HCT116 (cell line): ENCODE results near the gene HOXA13. TPM values are rescaled to one million over a fixed set of nuclear protein-coding genes. Genes with fewer than 3 reads are reported as not detected.

ENCODE experiments used
- ATAC-seq: fragments of 200-7000 bp; cut with Tn5 transposase; 2 replicates; pipeline ENCODE4 v1.9.1; 2020; ENCODE audit warnings: mild to moderate bottlenecking, moderate library complexity
- BruUV-seq: library from RNA; stranded (reverse); fragments of 400-500 nt; replicated peaks from 2 replicates; lab custom pipeline; 2021; lab: Mats Ljungman, UMichigan
- CTCF ChIA-PET: fragments of 300-600 bp; sonication (Branson Sonifier 250); formaldehyde crosslinking; loops from one replicate; lab custom pipeline; 2021; ENCODE audit warnings: antibody characterized with exemption; lab: Charles Lee
- POLR2A ChIA-PET: fragments of 300-600, 350-600 bp; sonication (Branson Sonifier 250); formaldehyde crosslinking; loops from one replicate; lab custom pipeline; 2021; ENCODE audit warnings: antibody characterized with exemption; lab: Charles Lee
- RAD21 ChIA-PET, 2 experiments: fragments of 300-600 bp; sonication (Branson Sonifier 250); formaldehyde crosslinking; loops; one replicate each; lab custom pipeline; 2023; ENCODE audit warnings: low total read pairs in 2 of 2; ENCODE audit not compliant: uncharacterized antibody in 2 of 2, unreplicated experiment in 2 of 2, low non-redundant PET in 1 of 2; lab: Charles Lee
- DNase-seq: peaks from one replicate; pipeline ENCODE4 v3.0.0-alpha.2; 2010; ENCODE audit warnings: low read depth, low spot score
- H2AFZ ChIP-seq: fragments of 200-600 bp; shearing (Covaris generic), sonication (generic); 2 replicates; pipeline ENCODE4 v1.6.1; 2017; ENCODE audit warnings: low read depth, mixed run types, mixed read lengths, antibody characterized with exemption, low read length; ENCODE audit not compliant: poor library complexity, severe bottlenecking
- H3K27ac ChIP-seq: 2 replicates; pipeline ENCODE4 v1.5.1; 2012; ENCODE audit warnings: low read depth, low read length
- H3K27me3 ChIP-seq: fragments of 200-600 bp; sonication (generic); 2 replicates; pipeline ENCODE4 v1.6.1; 2016; ENCODE audit warnings: mixed run types, low read length, mixed read lengths; ENCODE audit not compliant: insufficient read depth
- H3K36me3 ChIP-seq, 2 experiments: fragments of 200-500 bp in 1 of 2; fragments of 200-600 bp in 1 of 2; sonication (Bioruptor generic) in 1 of 2; sonication (generic) in 1 of 2; 2 replicates each; pipeline versions ENCODE4 v1.5.1 to v1.6.1; 2014 to 2016; ENCODE audit warnings: low read length in 2 of 2, inconsistent platforms in 1 of 2, mixed read lengths in 1 of 2, mixed run types in 1 of 2; ENCODE audit not compliant: insufficient read depth in 2 of 2, control insufficient read depth in 1 of 2
- H3K4me1 ChIP-seq, 2 experiments: fragments of 200-600 bp in 1 of 2; sonication (generic) in 1 of 2; 2 replicates each; pipeline versions ENCODE4 v1.5.1 to v1.6.1; 2012 to 2017; ENCODE audit warnings: low read length in 2 of 2, inconsistent platforms in 1 of 2, mild to moderate bottlenecking in 1 of 2, mixed read lengths in 1 of 2, mixed run types in 1 of 2, moderate library complexity in 1 of 2; ENCODE audit not compliant: insufficient read depth in 2 of 2, control insufficient read depth in 1 of 2
- H3K4me2 ChIP-seq: fragments of 200-600 bp; sonication (generic); 2 replicates; pipeline ENCODE4 v1.6.1; 2017; ENCODE audit warnings: mixed run types, low read length, mixed read lengths
- H3K4me3 ChIP-seq, 2 experiments: fragments of 200-600 bp in 1 of 2; sonication (generic) in 1 of 2; replicated peaks in 1 of 2; 2 replicates each; pipeline ENCODE4 v1.5.1; 2011 to 2016; ENCODE audit warnings: low read length in 2 of 2, control low read depth in 1 of 2, low read depth in 1 of 2, mild to moderate bottlenecking in 1 of 2, mixed read lengths in 1 of 2, mixed run types in 1 of 2
- H3K79me2 ChIP-seq: fragments of 200-600 bp; sonication (generic); 2 replicates; pipeline ENCODE4 v1.6.1; 2017; ENCODE audit warnings: mild to moderate bottlenecking, mixed run types, low read length, moderate library complexity, mixed read lengths; ENCODE audit not compliant: insufficient read depth
- H3K9ac ChIP-seq: fragments of 200-600 bp; sonication (generic); 2 replicates; pipeline ENCODE4 v1.6.1; 2016; ENCODE audit warnings: low read length, mixed read lengths
- H3K9me2 ChIP-seq: fragments of 200-600 bp; sonication (generic), shearing (Covaris generic); 2 replicates; pipeline ENCODE4 v1.6.1; 2017; ENCODE audit warnings: mixed run types, mild to moderate bottlenecking, moderate library complexity; ENCODE audit not compliant: insufficient read depth
- H3K9me3 ChIP-seq, 2 experiments: fragments of 200-500 bp in 1 of 2; fragments of 200-600 bp in 1 of 2; sonication (Bioruptor generic) in 1 of 2; sonication (generic) in 1 of 2; 2 replicates each; pipeline ENCODE4 v1.6.1; 2014 to 2017; ENCODE audit warnings: low read length in 2 of 2, mixed read lengths in 2 of 2, inconsistent platforms in 1 of 2, low read depth in 1 of 2, mild to moderate bottlenecking in 1 of 2, mixed run types in 1 of 2, moderate library complexity in 1 of 2; ENCODE audit not compliant: control insufficient read depth in 1 of 2, insufficient read depth in 1 of 2
- H4K20me1 ChIP-seq: fragments of 200-600 bp; sonication (generic), shearing (Covaris generic); 2 replicates; pipeline ENCODE4 v1.6.1; 2017; ENCODE audit warnings: mixed run types, mild to moderate bottlenecking, moderate library complexity; ENCODE audit not compliant: insufficient read depth
- ATF3 ChIP-seq: IDR thresholded peaks from 2 replicates; pipeline ENCODE4 v1.6.1; 2012
- CBX3 ChIP-seq: IDR thresholded peaks from 2 replicates; pipeline ENCODE4 v1.6.1; 2012; ENCODE audit warnings: low read depth
- CTCF ChIP-seq, 3 experiments: fragments of 200-600 bp in 1 of 3; sonication (generic) in 1 of 3; IDR thresholded peaks in 2 of 3; conservative IDR thresholded peaks in 1 of 3; 2 replicates each; pipeline ENCODE4 v1.5.1; 2012 to 2017; ENCODE audit warnings: low read depth in 2 of 3, low read length in 2 of 3, antibody characterized with exemption in 1 of 3, borderline replicate concordance in 1 of 3, control low read depth in 1 of 3, mild to moderate bottlenecking in 1 of 3, mixed read lengths in 1 of 3, mixed run types in 1 of 3, moderate library complexity in 1 of 3; ENCODE audit not compliant: insufficient read depth in 1 of 3
- ELF1 ChIP-seq: IDR thresholded peaks from 2 replicates; pipeline ENCODE4 v1.6.1; 2012; ENCODE audit warnings: low read depth, borderline replicate concordance
- EZH2 ChIP-seq: fragments of 200-600 bp; sonication (generic); IDR thresholded peaks from 2 replicates; pipeline ENCODE4 v1.6.1; 2017; ENCODE audit warnings: antibody characterized with exemption, mixed run types
- EZH2phosphoT487 ChIP-seq: fragments of 200-600 bp; IDR thresholded peaks from 2 replicates; pipeline ENCODE4 v1.6.1; 2018; ENCODE audit warnings: antibody characterized with exemption, borderline replicate concordance
- FOSL1 ChIP-seq: IDR thresholded peaks from 2 replicates; pipeline ENCODE4 v1.6.1; 2012; ENCODE audit warnings: low read depth
- JUND ChIP-seq: IDR thresholded peaks from 2 replicates; pipeline ENCODE4 v1.6.1; 2012
- MAX ChIP-seq: IDR thresholded peaks from 2 replicates; pipeline ENCODE4 v1.6.1; 2012
- POLR2A ChIP-seq: IDR thresholded peaks from 2 replicates; pipeline ENCODE4 v1.7.0; 2011; ENCODE audit warnings: borderline replicate concordance; ENCODE audit not compliant: insufficient read depth, insufficient read length; ENCODE audit errors: extremely low read depth
- POLR2AphosphoS5 ChIP-seq: IDR thresholded peaks from 2 replicates; pipeline ENCODE4 v1.6.1; 2011; ENCODE audit warnings: mild to moderate bottlenecking, low read depth, low read length, moderate library complexity
- RAD21 ChIP-seq: IDR thresholded peaks from 2 replicates; pipeline ENCODE4 v1.6.1; 2012; ENCODE audit warnings: low read depth, mild to moderate bottlenecking
- REST ChIP-seq: IDR thresholded peaks from 2 replicates; pipeline ENCODE4 v1.6.1; 2012; ENCODE audit warnings: low read depth
- SIN3A ChIP-seq: IDR thresholded peaks from 2 replicates; pipeline ENCODE4 v1.6.1; 2012; ENCODE audit warnings: low read depth
- SRF ChIP-seq: IDR thresholded peaks from 2 replicates; pipeline ENCODE4 v1.6.1; 2012; ENCODE audit warnings: low read depth
- TCF7L2 ChIP-seq: IDR thresholded peaks from 2 replicates; pipeline ENCODE4 v1.7.0; 2011; ENCODE audit warnings: borderline replicate concordance, inconsistent platforms; ENCODE audit not compliant: insufficient read depth, insufficient read length; ENCODE audit errors: extremely low read depth
- YY1 ChIP-seq: IDR thresholded peaks from 2 replicates; pipeline ENCODE4 v1.6.1; 2011; ENCODE audit warnings: low read length, low read depth, moderate library complexity, mild to moderate bottlenecking; ENCODE audit not compliant: insufficient replicate concordance; ENCODE audit errors: extremely low read depth
- ZBTB33 ChIP-seq: IDR thresholded peaks from 2 replicates; pipeline ENCODE4 v1.6.1; 2011; ENCODE audit warnings: mild to moderate bottlenecking, low read length, moderate library complexity; ENCODE audit not compliant: insufficient replicate concordance; ENCODE audit errors: extremely low read depth
- ZFX ChIP-seq: fragments of 450-650 bp; IDR thresholded peaks from 2 replicates; pipeline ENCODE4 v1.6.1; 2017
- intact Hi-C: fragments of 100-400 bp; cut with micrococcal nuclease; formaldehyde crosslinking; loops from 2 replicates; pipeline ENCODE4 v1.10.0; 2022
- total RNA-seq: library from RNA; stranded (reverse); gene quantifications from one replicate; pipeline ENCODE4 v1.2.1, GENCODE V29; 2021; ENCODE audit not compliant: unreplicated experiment

HOXA13 gene
- total RNA-seq, 1 experiment from 2014 or later = 3.6 TPM

GRCh38 chr7:27207348-27207985 lies 7.6 kb upstream of the HOXA13 start:
- Histone ChIP-seq H3K9ac (no peak overlapping the region), H3K4me3 (no peak overlapping the region), H3K4me2 (no peak overlapping the region), H3K36me3 (no peaks in the 10 kb centered on the region), H3K4me1 (peaks cover 4 to 14% of the 10 kb centered on the region in 2 experiments; a peak in 3 of 4 replicates), H3K27ac (no peak overlapping the region), H3K9me3 (no peaks in the 10 kb centered on the region), H4K20me1 (no peaks in the 10 kb centered on the region), H3K79me2 (no peaks in the 10 kb centered on the region), H3K9me2 (no peaks in the 10 kb centered on the region), H3K27me3 (no peaks in the 10 kb centered on the region), H2AFZ (no peak overlapping the region)
- no TSS peak for BruUV-seq
- ChIA-PET POLR2A (no interaction called here), RAD21 (no interaction called here), CTCF (interaction anchor here (0.6 to 1.4 kb wide), 3 partner anchors 11 to 849 kb away, joined by 3 read pairs; no protein-coding TSS in a partner anchor)
- DNase-seq (no peak), ATAC-seq (no peak)
- intact Hi-C loops = no loop called here
- no peak for TF ChIP-seq ZBTB33
- TF ChIP-seq REST = no peak
- TF ChIP-seq SRF = no peak
- TF ChIP-seq ELF1 = no peak
- TF ChIP-seq MAX = no peak
- TF ChIP-seq YY1 = no peak
- TF ChIP-seq CTCF (IDR thresholded peaks at IDR 0.05 in 2 of 3, conservative IDR thresholded peaks at IDR 0.05 in 1 of 3; ENCODE audit: borderline replicate concordance in 1 of 3, insufficient read depth in 1 of 3, low read depth in 2 of 3, low read length in 2 of 3) = no peak
- TF ChIP-seq FOSL1 = no peak
- no peak for TF ChIP-seq RAD21
- no peak for TF ChIP-seq SIN3A
- TF ChIP-seq ATF3 = no peak
- no peak for TF ChIP-seq EZH2
- TF ChIP-seq POLR2AphosphoS5 = no peak
- no peak for TF ChIP-seq POLR2A
- TF ChIP-seq TCF7L2 = no peak
- no peak for TF ChIP-seq JUND
- no peak for TF ChIP-seq ZFX
- no peak for TF ChIP-seq CBX3
- TF ChIP-seq EZH2phosphoT487 = no peak
- TF ChIP-seq, all 23 proteins: peak for 0
